HEK293 (cell line): ENCODE data around the gene TCAF1.

Experiments
- CTCF ChIA-PET: fragments of 350-600 bp; formaldehyde crosslinking; extraction: SDS; loops from one replicate; lab custom pipeline; 2021; ENCODE audit warnings: antibody characterized with exemption; lab: Yijun Ruan, JAX
- POLR2A ChIA-PET: fragments of 300-600 bp; formaldehyde crosslinking; extraction: SDS; loops from one replicate; lab custom pipeline; 2020; ENCODE audit warnings: antibody characterized with exemption, inconsistent platforms; lab: Yijun Ruan, JAX
- H3K27ac ChIP-seq: fragments of 200-500 bp; sonication (Bioruptor generic); 2 replicates; pipeline ENCODE4 v1.5.1; 2014; ENCODE audit warnings: low read depth, low read length, control low read depth, inconsistent platforms; ENCODE audit errors: extremely low read depth
- H3K36me3 ChIP-seq, 2 experiments: fragments of 200-500 bp in 1 of 2; sonication (Bioruptor generic) in 1 of 2; 1 replicate in 1 of 2; 2 replicates in 1 of 2; pipeline ENCODE4 v1.5.1; 2014 to 2017; ENCODE audit warnings: inconsistent platforms in 2 of 2, low read length in 2 of 2; ENCODE audit not compliant: control insufficient read depth in 2 of 2, insufficient read depth in 1 of 2
- H3K4me1 ChIP-seq: fragments of 200-500 bp; sonication (Bioruptor generic); 2 replicates; pipeline ENCODE4 v1.5.1; 2014; ENCODE audit warnings: mild to moderate bottlenecking, low read length, inconsistent platforms; ENCODE audit not compliant: control insufficient read depth, insufficient read depth
- H3K4me3 ChIP-seq: 2 replicates; pipeline ENCODE4 v1.5.1; 2011; ENCODE audit warnings: low read depth, mild to moderate bottlenecking, control low read depth, low read length, moderate library complexity
- H3K9me3 ChIP-seq: fragments of 200-500 bp; sonication (Bioruptor generic); 2 replicates; pipeline ENCODE4 v1.5.1; 2014; ENCODE audit warnings: low read depth, low read length, inconsistent platforms; ENCODE audit not compliant: control insufficient read depth, insufficient read depth
- FEZF1 ChIP-seq: fragments of 450-650 bp; formaldehyde crosslinking; IDR thresholded peaks from 2 replicates; pipeline ENCODE4 v1.5.1; 2016; ENCODE audit warnings: missing biosample characterization, missing genetic modification characterization
- GLI4 ChIP-seq: fragments of 450-650 bp; formaldehyde crosslinking; IDR thresholded peaks from 2 replicates; pipeline ENCODE4 v1.5.1; 2016; ENCODE audit warnings: missing biosample characterization, missing genetic modification characterization
- OVOL3 ChIP-seq: fragments of 450-650 bp; formaldehyde crosslinking; IDR thresholded peaks from 2 replicates; pipeline ENCODE4 v1.5.1; 2016; ENCODE audit warnings: missing biosample characterization, missing genetic modification characterization
- SALL2 ChIP-seq: fragments of 450-650 bp; formaldehyde crosslinking; IDR thresholded peaks from 2 replicates; pipeline ENCODE4 v1.5.0; 2017; ENCODE audit warnings: missing biosample characterization, mild to moderate bottlenecking, missing genetic modification characterization, borderline replicate concordance
- SCRT2 ChIP-seq: fragments of 450-650 bp; formaldehyde crosslinking; IDR thresholded peaks from 2 replicates; pipeline ENCODE4 v1.5.1; 2016; ENCODE audit warnings: missing biosample characterization, missing genetic modification characterization
- SP7 ChIP-seq: fragments of 450-650 bp; formaldehyde crosslinking; IDR thresholded peaks from 2 replicates; pipeline ENCODE4 v1.5.1; 2016; ENCODE audit warnings: missing biosample characterization, missing genetic modification characterization
- ZBTB17 ChIP-seq: fragments of 450-650 bp; formaldehyde crosslinking; IDR thresholded peaks from 2 replicates; pipeline ENCODE4 v1.5.1; 2016; ENCODE audit warnings: missing biosample characterization, missing genetic modification characterization
- ZBTB20 ChIP-seq: fragments of 450-650 bp; formaldehyde crosslinking; IDR thresholded peaks from 2 replicates; pipeline ENCODE4 v1.5.1; 2016; ENCODE audit warnings: missing biosample characterization, missing genetic modification characterization
- ZFP69B ChIP-seq: fragments of 450-650 bp; formaldehyde crosslinking; IDR thresholded peaks from 2 replicates; pipeline ENCODE4 v1.5.1; 2016; ENCODE audit warnings: missing biosample characterization, missing genetic modification characterization
- ZNF10 ChIP-seq: fragments of 450-650 bp; formaldehyde crosslinking; IDR thresholded peaks from 2 replicates; pipeline ENCODE4 v1.5.1; 2017; ENCODE audit warnings: missing biosample characterization, missing genetic modification characterization
- ZNF155 ChIP-seq: fragments of 450-650 bp; formaldehyde crosslinking; IDR thresholded peaks from 2 replicates; pipeline ENCODE4 v1.5.1; 2016; ENCODE audit warnings: missing biosample characterization, missing genetic modification characterization
- ZNF23 ChIP-seq: fragments of 450-650 bp; formaldehyde crosslinking; IDR thresholded peaks from 2 replicates; pipeline ENCODE4 v1.5.1; 2016; ENCODE audit warnings: missing biosample characterization, missing genetic modification characterization, borderline replicate concordance
- ZNF24 ChIP-seq: fragments of 450-650 bp; formaldehyde crosslinking; IDR thresholded peaks from 2 replicates; pipeline ENCODE4 v1.5.1; 2016; ENCODE audit warnings: missing biosample characterization, missing genetic modification characterization
- ZNF311 ChIP-seq: fragments of 450-650 bp; formaldehyde crosslinking; IDR thresholded peaks from 2 replicates; pipeline ENCODE4 v1.5.1; 2017; ENCODE audit warnings: missing biosample characterization, missing genetic modification characterization, borderline replicate concordance
- ZNF391 ChIP-seq: fragments of 450-650 bp; formaldehyde crosslinking; IDR thresholded peaks from 2 replicates; pipeline ENCODE4 v1.5.1; 2016; ENCODE audit warnings: low read depth, missing biosample characterization, missing genetic modification characterization, borderline replicate concordance
- ZNF426 ChIP-seq: fragments of 450-650 bp; formaldehyde crosslinking; IDR thresholded peaks from 2 replicates; pipeline ENCODE4 v1.5.1; 2017; ENCODE audit warnings: missing biosample characterization, missing genetic modification characterization, mild to moderate bottlenecking, inconsistent platforms, moderate library complexity
- ZNF548 ChIP-seq: fragments of 450-650 bp; formaldehyde crosslinking; IDR thresholded peaks from 2 replicates; pipeline ENCODE4 v1.5.1; 2016; ENCODE audit warnings: missing biosample characterization, missing genetic modification characterization
- ZNF549 ChIP-seq: fragments of 450-650 bp; IDR thresholded peaks from 2 replicates; pipeline ENCODE4 v1.5.1; 2018; ENCODE audit warnings: missing biosample characterization, missing genetic modification characterization, mild to moderate bottlenecking, inconsistent platforms, moderate library complexity
- ZNF558 ChIP-seq: fragments of 450-650 bp; formaldehyde crosslinking; IDR thresholded peaks from 2 replicates; pipeline ENCODE4 v1.5.1; 2016; ENCODE audit warnings: missing biosample characterization, missing genetic modification characterization
- ZNF707 ChIP-seq: fragments of 450-650 bp; formaldehyde crosslinking; IDR thresholded peaks from 2 replicates; pipeline ENCODE4 v1.5.1; 2016; ENCODE audit warnings: missing biosample characterization, missing genetic modification characterization
- ZNF785 ChIP-seq: fragments of 450-650 bp; formaldehyde crosslinking; IDR thresholded peaks from 2 replicates; pipeline ENCODE4 v1.5.1; 2016; ENCODE audit warnings: missing biosample characterization, missing genetic modification characterization
- ZNF843 ChIP-seq: fragments of 450-650 bp; formaldehyde crosslinking; IDR thresholded peaks from 2 replicates; pipeline ENCODE4 v1.5.1; 2016; ENCODE audit warnings: missing biosample characterization, missing genetic modification characterization
- ZXDB ChIP-seq: fragments of 450-650 bp; formaldehyde crosslinking; IDR thresholded peaks from 2 replicates; pipeline ENCODE4 v1.5.1; 2016; ENCODE audit warnings: missing biosample characterization, missing genetic modification characterization
- TF ChIP-seq, protein P1 (sequence below): fragments of 450-650 bp; formaldehyde crosslinking; IDR thresholded peaks from 2 replicates; pipeline ENCODE4 v1.5.1; 2016; ENCODE audit warnings: missing biosample characterization, missing genetic modification characterization
- TF ChIP-seq, protein P2 (sequence below): fragments of 450-650 bp; formaldehyde crosslinking; IDR thresholded peaks from 2 replicates; pipeline ENCODE4 v1.5.1; 2016; ENCODE audit warnings: missing biosample characterization, missing genetic modification characterization, borderline replicate concordance

The TCAF1 gene

DNA sequence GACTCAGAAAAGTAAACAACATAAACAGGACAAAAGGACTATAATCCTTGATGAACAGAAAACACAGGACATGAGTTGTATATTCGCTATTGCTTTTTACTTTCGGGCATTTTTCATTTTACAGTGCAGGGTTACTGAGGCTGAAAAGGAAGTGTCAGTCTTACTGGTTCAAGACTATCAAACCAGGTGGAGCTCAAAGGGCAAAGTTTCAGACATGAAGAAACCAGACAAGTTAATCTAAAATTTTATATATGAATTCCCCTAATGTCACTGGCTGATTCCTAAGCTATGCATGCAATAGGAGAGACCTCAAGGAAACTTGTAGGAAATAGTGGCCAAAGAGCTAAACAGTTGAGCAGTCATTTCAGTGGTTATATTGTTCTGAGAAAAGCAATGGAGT, 11.4 kb downstream of the TCAF1 start (continued):
- TF ChIP-seq ZNF707: no peak
- TF ChIP-seq OVOL3 (tag by site-specific recombination): no peak
- no peak for TF ChIP-seq ZNF843 (tag by site-specific recombination)
- TF ChIP-seq ZBTB20 (tag by site-specific recombination): no peak
- TF ChIP-seq ZNF391 (tag by site-specific recombination): no peak
- no peak for TF ChIP-seq ZNF785 (tag by site-specific recombination)
- TF ChIP-seq SALL2 (tag by site-specific recombination): no peak
- TF ChIP-seq ZFP69B (tag by site-specific recombination): no peak

GRCh38 chr7:143889068-143889467, 12.9 kb downstream of the TCAF1 start:
- no peaks in the 10 kb centered on the region for H3K9me3 ChIP-seq
- H3K27ac ChIP-seq: no peak overlapping the region
- H3K4me1 ChIP-seq: no peaks in the 10 kb centered on the region
- POLR2A ChIA-PET: interaction anchor here (2.7 kb wide), 1 partner anchor 12 kb away, joined by 13 read pairs; the partner anchor contains the start of gene TCAF1
- peak; percentile 95 for TF ChIP-seq ZNF558
- no peak for TF ChIP-seq GLI4
- no peak for TF ChIP-seq FEZF1
- TF ChIP-seq ZNF311 (tag by site-specific recombination): no peak
- TF ChIP-seq, all 188 proteins: peak for 1
- CTCF ChIA-PET: interaction anchor here (1.5 kb wide), 1 partner anchor 12 kb away, joined by 4 read pairs; the partner anchor contains the start of gene TCAF1
- H3K4me3 ChIP-seq: no peak overlapping the region
- peaks cover 0 to 11% of the 10 kb centered on the region in 2 experiments; a peak in 1 of 3 replicates for H3K36me3 ChIP-seq

GRCh38 chr7:143886826-143887477, 15.0 kb downstream of the TCAF1 start:
- Histone ChIP-seq H3K36me3 (peaks cover 0 to 16% of the 10 kb centered on the region in 2 experiments; a peak in 1 of 3 replicates), H3K4me1 (no peaks in the 10 kb centered on the region)
- TF ChIP-seq ZBTB17 (tag by site-specific recombination) (no peak), ZNF155 (tag by site-specific recombination) (no peak), ZNF548 (no peak), ZNF426 (tag by site-specific recombination) (no peak), ZXDB (tag by site-specific recombination) (no peak), ZNF10 (tag by site-specific recombination) (no peak), SP7 (tag by site-specific recombination) (no peak), ZNF24 (tag by site-specific recombination) (no peak)
- TF ChIP-seq, all 188 proteins: peak for 0
- Histone ChIP-seq H3K4me3 (no peak overlapping the region), H3K27ac (no peak overlapping the region), H3K9me3 (no peaks in the 10 kb centered on the region)
- CTCF ChIA-PET: no interaction called here
- POLR2A ChIA-PET: interaction anchor here (2.7 kb wide), 1 partner anchor 15 kb away, joined by 13 read pairs; the partner anchor contains the start of gene TCAF1

DNA sequence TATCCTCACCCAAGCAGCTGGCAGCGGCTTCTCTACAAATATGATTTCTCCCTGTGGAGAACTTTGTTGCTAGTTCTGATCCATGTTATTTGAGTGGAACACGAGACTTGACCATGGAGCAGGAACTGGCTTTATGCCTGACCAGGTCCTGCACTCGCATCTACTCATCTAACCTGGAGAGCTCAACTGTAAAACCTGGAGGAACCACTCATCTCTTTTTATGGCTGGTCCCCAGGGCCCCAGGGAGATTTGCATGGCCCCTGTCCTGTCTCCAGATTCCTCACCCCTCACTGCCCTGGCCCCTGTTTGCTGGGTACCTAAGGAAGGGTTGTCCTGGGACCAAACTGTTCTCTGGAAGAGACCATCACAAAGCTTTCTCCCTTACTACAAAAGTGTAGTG, 16.0 kb downstream of the TCAF1 start:
- H3K9me3 ChIP-seq: no peaks in the 10 kb centered on the region
- TF ChIP-seq ZNF549 (tag by site-specific recombination): no peak
- no peak for TF ChIP-seq SCRT2
- TF ChIP-seq, protein P1, sequence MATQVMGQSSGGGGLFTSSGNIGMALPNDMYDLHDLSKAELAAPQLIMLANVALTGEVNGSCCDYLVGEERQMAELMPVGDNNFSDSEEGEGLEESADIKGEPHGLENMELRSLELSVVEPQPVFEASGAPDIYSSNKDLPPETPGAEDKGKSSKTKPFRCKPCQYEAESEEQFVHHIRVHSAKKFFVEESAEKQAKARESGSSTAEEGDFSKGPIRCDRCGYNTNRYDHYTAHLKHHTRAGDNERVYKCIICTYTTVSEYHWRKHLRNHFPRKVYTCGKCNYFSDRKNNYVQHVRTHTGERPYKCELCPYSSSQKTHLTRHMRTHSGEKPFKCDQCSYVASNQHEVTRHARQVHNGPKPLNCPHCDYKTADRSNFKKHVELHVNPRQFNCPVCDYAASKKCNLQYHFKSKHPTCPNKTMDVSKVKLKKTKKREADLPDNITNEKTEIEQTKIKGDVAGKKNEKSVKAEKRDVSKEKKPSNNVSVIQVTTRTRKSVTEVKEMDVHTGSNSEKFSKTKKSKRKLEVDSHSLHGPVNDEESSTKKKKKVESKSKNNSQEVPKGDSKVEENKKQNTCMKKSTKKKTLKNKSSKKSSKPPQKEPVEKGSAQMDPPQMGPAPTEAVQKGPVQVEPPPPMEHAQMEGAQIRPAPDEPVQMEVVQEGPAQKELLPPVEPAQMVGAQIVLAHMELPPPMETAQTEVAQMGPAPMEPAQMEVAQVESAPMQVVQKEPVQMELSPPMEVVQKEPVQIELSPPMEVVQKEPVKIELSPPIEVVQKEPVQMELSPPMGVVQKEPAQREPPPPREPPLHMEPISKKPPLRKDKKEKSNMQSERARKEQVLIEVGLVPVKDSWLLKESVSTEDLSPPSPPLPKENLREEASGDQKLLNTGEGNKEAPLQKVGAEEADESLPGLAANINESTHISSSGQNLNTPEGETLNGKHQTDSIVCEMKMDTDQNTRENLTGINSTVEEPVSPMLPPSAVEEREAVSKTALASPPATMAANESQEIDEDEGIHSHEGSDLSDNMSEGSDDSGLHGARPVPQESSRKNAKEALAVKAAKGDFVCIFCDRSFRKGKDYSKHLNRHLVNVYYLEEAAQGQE (tag by site-specific recombination): no peak
- TF ChIP-seq, protein P2, sequence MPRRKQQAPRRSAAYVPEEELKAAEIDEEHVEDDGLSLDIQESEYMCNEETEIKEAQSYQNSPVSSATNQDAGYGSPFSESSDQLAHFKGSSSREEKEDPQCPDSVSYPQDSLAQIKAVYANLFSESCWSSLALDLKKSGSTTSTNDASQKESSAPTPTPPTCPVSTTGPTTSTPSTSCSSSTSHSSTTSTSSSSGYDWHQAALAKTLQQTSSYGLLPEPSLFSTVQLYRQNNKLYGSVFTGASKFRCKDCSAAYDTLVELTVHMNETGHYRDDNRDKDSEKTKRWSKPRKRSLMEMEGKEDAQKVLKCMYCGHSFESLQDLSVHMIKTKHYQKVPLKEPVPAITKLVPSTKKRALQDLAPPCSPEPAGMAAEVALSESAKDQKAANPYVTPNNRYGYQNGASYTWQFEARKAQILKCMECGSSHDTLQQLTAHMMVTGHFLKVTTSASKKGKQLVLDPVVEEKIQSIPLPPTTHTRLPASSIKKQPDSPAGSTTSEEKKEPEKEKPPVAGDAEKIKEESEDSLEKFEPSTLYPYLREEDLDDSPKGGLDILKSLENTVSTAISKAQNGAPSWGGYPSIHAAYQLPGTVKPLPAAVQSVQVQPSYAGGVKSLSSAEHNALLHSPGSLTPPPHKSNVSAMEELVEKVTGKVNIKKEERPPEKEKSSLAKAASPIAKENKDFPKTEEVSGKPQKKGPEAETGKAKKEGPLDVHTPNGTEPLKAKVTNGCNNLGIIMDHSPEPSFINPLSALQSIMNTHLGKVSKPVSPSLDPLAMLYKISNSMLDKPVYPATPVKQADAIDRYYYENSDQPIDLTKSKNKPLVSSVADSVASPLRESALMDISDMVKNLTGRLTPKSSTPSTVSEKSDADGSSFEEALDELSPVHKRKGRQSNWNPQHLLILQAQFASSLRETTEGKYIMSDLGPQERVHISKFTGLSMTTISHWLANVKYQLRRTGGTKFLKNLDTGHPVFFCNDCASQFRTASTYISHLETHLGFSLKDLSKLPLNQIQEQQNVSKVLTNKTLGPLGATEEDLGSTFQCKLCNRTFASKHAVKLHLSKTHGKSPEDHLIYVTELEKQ (tag by site-specific recombination): no peak
- no peak for TF ChIP-seq ZNF23 (tag by site-specific recombination)

More for the DNA sequence above, 16.0 kb downstream of the TCAF1 start:
- H3K27ac ChIP-seq: no peak overlapping the region
- POLR2A ChIA-PET: no interaction called here
- no peak overlapping the region for H3K4me3 ChIP-seq
- no peaks in the 10 kb centered on the region for H3K4me1 ChIP-seq
- peaks cover 0 to 16% of the 10 kb centered on the region in 2 experiments; a peak in 1 of 3 replicates for H3K36me3 ChIP-seq
- CTCF ChIA-PET: interaction anchor here (0.5 to 0.8 kb wide), 2 partner anchors 144 to 506 kb away, joined by 4 to 6 read pairs; no protein-coding TSS in a partner anchor
